H1 (cell line): Measurements from ENCODE around the gene PHKG2. TPM values are rescaled to one million over a fixed set of nuclear protein-coding genes. Genes with fewer than 3 reads are reported as not detected.

Source experiments
- CTCF ChIA-PET: fragments of 300-600 bp; sonication (Branson Sonifier 250); formaldehyde crosslinking; loops from one replicate; lab custom pipeline; 2021; ENCODE audit not compliant: partially characterized antibody; lab: Charles Lee
- POLR2A ChIA-PET: fragments of 300-600 bp; sonication (Branson Sonifier 250); formaldehyde crosslinking; loops from one replicate; lab custom pipeline; 2021; ENCODE audit warnings: inconsistent platforms; ENCODE audit not compliant: partially characterized antibody; lab: Charles Lee
- DNase-seq, 2 experiments: peaks; one replicate each; pipeline versions ENCODE4 v3.0.0 to v3.0.0-alpha.2; 2010 to 2022; ENCODE audit warnings: low spot score in 2 of 2, low read depth in 1 of 2, mixed read lengths in 1 of 2
- FAIRE-seq: peaks from 2 replicates; lab custom pipeline; 2011; peaks lifted over from hg19 to GRCh38; lab: Jason Lieb, UNC
- H2AFZ ChIP-seq: 2 replicates; pipeline ENCODE4 v1.8.1; 2012; ENCODE audit warnings: low read length, inconsistent platforms
- H2AK5ac ChIP-seq: 2 replicates; pipeline ENCODE4 v1.6.1; 2013; ENCODE audit warnings: low read depth, low read length
- H2BK120ac ChIP-seq: replicated peaks from 2 replicates; pipeline ENCODE3; 2013; ENCODE audit warnings: low read depth, low read length, inconsistent platforms
- H2BK12ac ChIP-seq: 2 replicates; pipeline ENCODE4 v1.6.1; 2013; ENCODE audit warnings: low read depth, low read length
- H2BK15ac ChIP-seq: 2 replicates; pipeline ENCODE4 v1.6.1; 2013; ENCODE audit warnings: low read length
- H2BK20ac ChIP-seq: 2 replicates; pipeline ENCODE4 v1.6.1; 2013; ENCODE audit warnings: low read length
- H2BK5ac ChIP-seq: 2 replicates; pipeline ENCODE4 v1.6.1; 2013; ENCODE audit warnings: low read depth, low read length
- H3K14ac ChIP-seq: 2 replicates; pipeline ENCODE4 v1.6.1; 2013; ENCODE audit warnings: inconsistent platforms; ENCODE audit not compliant: insufficient read length
- H3K18ac ChIP-seq: 2 replicates; pipeline ENCODE4 v1.6.1; 2013; ENCODE audit warnings: low read length; ENCODE audit errors: extremely low read depth
- H3K23ac ChIP-seq: 2 replicates; pipeline ENCODE4 v1.6.1; 2013; ENCODE audit warnings: inconsistent platforms; ENCODE audit not compliant: insufficient read length
- H3K23me2 ChIP-seq: 2 replicates; pipeline ENCODE4 v1.6.1; 2013; ENCODE audit warnings: low read depth, low read length
- H3K27ac ChIP-seq: 2 replicates; pipeline ENCODE4 v1.6.1; 2011; ENCODE audit warnings: low read depth, low read length, inconsistent platforms
- H3K27me3 ChIP-seq, 4 experiments: replicated peaks in 1 of 4; 1 replicate in 1 of 4; 2 replicates in 3 of 4; pipeline versions ENCODE4 v1.6.1 to v1.8.1; 2011 to 2013; ENCODE audit warnings: low read length in 3 of 4, mild to moderate bottlenecking in 3 of 4, inconsistent platforms in 2 of 4, mixed read lengths in 2 of 4, moderate library complexity in 1 of 4; ENCODE audit not compliant: control insufficient read depth in 3 of 4, insufficient read depth in 3 of 4; ENCODE audit errors: extremely low read depth in 1 of 4
- H3K36me3 ChIP-seq, 4 experiments: 2 replicates each; pipeline versions ENCODE4 v1.6.1 to v1.8.1; 2011 to 2013; ENCODE audit warnings: mild to moderate bottlenecking in 4 of 4, low read length in 3 of 4, moderate library complexity in 2 of 4, control low read depth in 1 of 4, inconsistent platforms in 1 of 4; ENCODE audit not compliant: insufficient read depth in 4 of 4, control insufficient read depth in 2 of 4
- H3K4ac ChIP-seq: replicated peaks from 2 replicates; pipeline ENCODE3; 2013; ENCODE audit warnings: low read length, low read depth, mixed read lengths, inconsistent platforms; ENCODE audit not compliant: insufficient read length
- H3K4me1 ChIP-seq, 4 experiments: replicated peaks in 1 of 4; 1 replicate in 1 of 4; 2 replicates in 3 of 4; pipeline versions ENCODE4 v1.6.1 to v1.8.1; 2011 to 2013; ENCODE audit warnings: low read length in 3 of 4, inconsistent platforms in 2 of 4, mixed read lengths in 1 of 4; ENCODE audit not compliant: insufficient read depth in 4 of 4, control insufficient read depth in 3 of 4
- H3K4me2 ChIP-seq, 2 experiments: 2 replicates each; pipeline versions ENCODE4 v1.6.1 to v1.8.1; 2011 to 2013; ENCODE audit warnings: low read depth in 2 of 2, low read length in 2 of 2, control low read depth in 1 of 2, inconsistent platforms in 1 of 2, mild to moderate bottlenecking in 1 of 2; ENCODE audit not compliant: insufficient read depth in 1 of 2
- H3K4me3 ChIP-seq, 4 experiments: fragments of 200-600, 300-600 bp in 1 of 4; sonication (generic), shearing (Covaris generic), sonication (Bioruptor Twin) in 1 of 4; 2 replicates each; pipeline versions ENCODE4 v1.5.1 to v1.8.1; 2011 to 2016; ENCODE audit warnings: low read length in 4 of 4, low read depth in 3 of 4, control low read depth in 2 of 4, inconsistent platforms in 2 of 4, mild to moderate bottlenecking in 2 of 4, mixed read lengths in 1 of 4, moderate library complexity in 1 of 4; ENCODE audit not compliant: insufficient read depth in 2 of 4; ENCODE audit errors: extremely low read depth in 1 of 4
- H3K56ac ChIP-seq: replicated peaks from 2 replicates; pipeline ENCODE3; 2013; ENCODE audit warnings: low read depth, mild to moderate bottlenecking, mixed read lengths, low read length, inconsistent platforms; ENCODE audit not compliant: insufficient read length
- H3K79me1 ChIP-seq: 2 replicates; pipeline ENCODE4 v1.6.1; 2013; ENCODE audit warnings: low read depth, low read length, control low read depth
- H3K79me2 ChIP-seq, 2 experiments: 2 replicates each; pipeline versions ENCODE4 v1.6.1 to v1.8.1; 2012 to 2013; ENCODE audit warnings: low read length in 2 of 2, mild to moderate bottlenecking in 2 of 2, inconsistent platforms in 1 of 2; ENCODE audit not compliant: insufficient read depth in 2 of 2, control insufficient read depth in 1 of 2
- H3K9ac ChIP-seq, 4 experiments: replicated peaks in 1 of 4; 1 replicate in 1 of 4; 2 replicates in 3 of 4; pipeline versions ENCODE4 v1.6.1 to v1.8.1; 2011 to 2013; ENCODE audit warnings: low read depth in 3 of 4, low read length in 3 of 4, control low read depth in 2 of 4, mild to moderate bottlenecking in 2 of 4, moderate library complexity in 2 of 4, inconsistent platforms in 1 of 4; ENCODE audit errors: extremely low read depth in 1 of 4
- H3K9me3 ChIP-seq, 2 experiments: 2 replicates each; pipeline versions ENCODE4 v1.6.1 to v1.8.1; 2012 to 2013; ENCODE audit warnings: mild to moderate bottlenecking in 2 of 2, moderate library complexity in 2 of 2, control low read depth in 1 of 2, inconsistent platforms in 1 of 2, low read depth in 1 of 2, low read length in 1 of 2, mixed read lengths in 1 of 2; ENCODE audit not compliant: insufficient read depth in 2 of 2
- H4K20me1 ChIP-seq, 2 experiments: replicated peaks in 1 of 2; 2 replicates each; pipeline versions ENCODE3 to v1.8.1; 2011 to 2013; ENCODE audit warnings: inconsistent platforms in 2 of 2, low read length in 2 of 2, mild to moderate bottlenecking in 1 of 2; ENCODE audit not compliant: insufficient read depth in 2 of 2, control insufficient read depth in 1 of 2
- H4K5ac ChIP-seq: 2 replicates; pipeline ENCODE4 v1.6.1; 2013; ENCODE audit warnings: low read length, low read depth, mixed read lengths, inconsistent platforms; ENCODE audit not compliant: insufficient read length
- H4K8ac ChIP-seq: 2 replicates; pipeline ENCODE4 v1.8.0; 2013; ENCODE audit warnings: mild to moderate bottlenecking, moderate library complexity, low read length, inconsistent platforms; ENCODE audit not compliant: insufficient read depth; ENCODE audit errors: extremely low read depth
- H4K91ac ChIP-seq: replicated peaks from 2 replicates; pipeline ENCODE3; 2013; ENCODE audit warnings: low read length, mixed read lengths, inconsistent platforms; ENCODE audit not compliant: insufficient read length
- CREB1 ChIP-seq: IDR thresholded peaks from 2 replicates; pipeline ENCODE4 v1.6.1; 2012; ENCODE audit warnings: inconsistent platforms
- KDM4A ChIP-seq: IDR thresholded peaks from one replicate; pipeline ENCODE4 v1.7.1; 2012; ENCODE audit warnings: low read depth, mild to moderate bottlenecking, moderate library complexity, low read length, inconsistent platforms; ENCODE audit not compliant: severe bottlenecking
- POU5F1 ChIP-seq: IDR thresholded peaks from 2 replicates; pipeline ENCODE4 v1.6.1; 2011; ENCODE audit warnings: low read depth, mild to moderate bottlenecking, low read length, moderate library complexity
- SRF ChIP-seq: IDR thresholded peaks from 2 replicates; pipeline ENCODE4 v1.6.1; 2011; ENCODE audit warnings: mild to moderate bottlenecking, low read depth, low read length, moderate library complexity
- WGBS, 2 experiments: shearing (Covaris generic) in 1 of 2; methylation state at CpG; one replicate each; pipeline versions ENCODE4 v1.1.6 to v1.1.7; 2013 to 2015; ENCODE audit warnings: low lambda C conversion rate in 2 of 2, mixed read lengths in 2 of 2, inconsistent platforms in 1 of 2, low coverage in 1 of 2, missing lambda C conversion rate in 1 of 2; ENCODE audit not compliant: insufficient replicate concordance in 2 of 2, insufficient coverage in 1 of 2, insufficient read length in 1 of 2; ENCODE audit errors: extremely low coverage in 1 of 2, missing lambda C conversion rate in 1 of 2; 5-methylcytosine and 5-hydroxymethylcytosine counted together
- polyA plus RNA-seq, 7 experiments: library from polyadenylated mRNA; depleted of rRNA in 3 of 7; stranded (reverse) in 5 of 7; unstranded in 2 of 7; fragments of >200 nt in 5 of 7; fragments of 200-250 nt in 2 of 7; gene quantifications; 1 replicate in 5 of 7; 2 replicates in 1 of 7; 4 replicates in 1 of 7; pipeline versions ENCODE4 v1.2.1 to v1.2.3, GENCODE V29; 2011 to 2013; ENCODE audit warnings: missing spikeins in 2 of 7, mixed read lengths in 2 of 7
- total RNA-seq: library from RNA; stranded (reverse); fragmentation: NEBNext Ultra II Directional; extraction: Animal tissue kit (Norgen Biotek cat#: 25700); gene quantifications from 2 replicates; pipeline ENCODE4 v1.2.1, GENCODE V29; 2021

PHKG2 gene
- total and polyA plus RNA-seq, 2 of the 8 experiments (the other 6 are each of a cell fraction or from before 2014, with no cell fraction given): 36.0 to 53.4 TPM

- Histone ChIP-seq H3K4ac (peak overlapping the region; percentile 7), H3K9me3 (no peaks in the 10 kb centered on the region), H2BK12ac (0 out of 2 replicates have a peak overlapping the region, but pooled peaks have one; percentile 27), H3K56ac (no peak overlapping the region), H3K4me3 (peak overlapping the region; percentile 70 to 99 (median 93)), H3K36me3 (peaks cover 7 to 12% (median 9%) of the 10 kb centered on the region in 4 experiments; a peak in 6 of 8 replicates), H3K23me2 (peaks cover 9% of the 10 kb centered on the region; the same call in 1 of the 2 replicates), H3K9ac (peak overlapping the region in 3 of 4 experiments; percentile 72 to 87 (median 85); a peak in 4 of 7 replicates), H2AK5ac (peak overlapping the region; percentile 17; the same call in 1 of the 2 replicates), H3K18ac (peak overlapping the region; percentile 83), H3K79me1 (peaks cover 9% of the 10 kb centered on the region), H3K4me2 (peak overlapping the region; percentile 64 to 94), H4K5ac (peak overlapping the region; percentile 7)
- CTCF ChIA-PET: interaction anchor here (0.6 to 1.5 kb wide), 5 partner anchors 8 to 108 kb away, joined by 3 to 8 read pairs (median 3); no protein-coding TSS in a partner anchor
- FAIRE-seq: no peak
- TF ChIP-seq SRF (no peak), KDM4A (peak; percentile 14), POU5F1 (no peak), CREB1 (no peak)
- TF ChIP-seq, all 59 proteins: peak for 1
- WGBS, 2 experiments: 72% methylated on average over 11 of the region's 11 CpGs; no CpG with 5 or more reads in 1 of the 2 experiments
- Histone ChIP-seq H4K8ac (peak overlapping the region; percentile 97; the same call in 1 of the 2 replicates), H4K20me1 (no peaks in the 10 kb centered on the region), H2AFZ (peak overlapping the region; percentile 61; the same call in 1 of the 2 replicates), H2BK15ac (0 out of 2 replicates have a peak overlapping the region, but pooled peaks have one; percentile 88), H3K23ac (no peak overlapping the region), H3K4me1 (peaks cover 0 to 8% (median 0%) of the 10 kb centered on the region in 4 experiments; a peak in 2 of 7 replicates), H3K79me2 (peaks cover 0 to 17% of the 10 kb centered on the region in 2 experiments; a peak in 2 of 4 replicates), H3K14ac (no peak overlapping the region), H4K91ac (peak overlapping the region; percentile 67), H3K27ac (peak overlapping the region; percentile 79; the same call in 1 of the 2 replicates), H2BK20ac (no peak overlapping the region), H2BK5ac (peak overlapping the region; percentile 71; the same call in 1 of the 2 replicates), H2BK120ac (no peak overlapping the region), H3K27me3 (no peaks in the 10 kb centered on the region; a peak in 1 of 7 replicates)
- DNase-seq: no peak
- POLR2A ChIA-PET: interaction anchor here (0.6 to 2.8 kb wide), 11 partner anchors 10 to 113 kb away, joined by 3 to 40 read pairs (median 3); no protein-coding TSS in a partner anchor
Measured at GRCh38 chr16:30787613-30788378, 39.6 kb downstream of the PHKG2 start.
